ENCODE data around the gene GJC2.

Gene GJC2

DNA sequence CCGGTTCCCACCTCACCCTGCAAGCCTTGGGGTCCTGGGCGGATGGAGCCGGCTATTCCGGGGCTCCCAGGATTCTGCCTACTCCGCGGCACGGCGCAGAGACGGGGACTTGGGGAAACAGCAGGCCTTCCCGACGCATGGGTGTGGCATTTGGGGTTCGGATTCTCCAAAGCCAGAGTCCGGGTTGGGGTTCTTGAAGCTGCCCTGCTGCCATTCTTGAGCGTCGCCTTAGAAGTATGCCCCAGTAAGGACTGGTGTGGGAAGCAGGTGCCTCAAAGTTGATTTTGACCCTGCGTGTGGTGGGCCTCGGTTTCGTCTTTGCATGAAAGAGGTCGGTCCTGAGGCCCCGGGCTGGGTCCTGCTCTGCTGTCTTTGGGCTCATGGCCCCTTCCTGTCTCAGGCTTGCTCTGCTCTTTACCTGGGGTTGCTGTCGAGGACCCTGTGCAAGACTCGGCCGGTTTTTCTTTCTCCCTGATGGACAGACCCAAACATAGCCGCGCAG, 9.0 kb upstream of the GJC2 start:
- TF ChIP-seq, protein P1, sequence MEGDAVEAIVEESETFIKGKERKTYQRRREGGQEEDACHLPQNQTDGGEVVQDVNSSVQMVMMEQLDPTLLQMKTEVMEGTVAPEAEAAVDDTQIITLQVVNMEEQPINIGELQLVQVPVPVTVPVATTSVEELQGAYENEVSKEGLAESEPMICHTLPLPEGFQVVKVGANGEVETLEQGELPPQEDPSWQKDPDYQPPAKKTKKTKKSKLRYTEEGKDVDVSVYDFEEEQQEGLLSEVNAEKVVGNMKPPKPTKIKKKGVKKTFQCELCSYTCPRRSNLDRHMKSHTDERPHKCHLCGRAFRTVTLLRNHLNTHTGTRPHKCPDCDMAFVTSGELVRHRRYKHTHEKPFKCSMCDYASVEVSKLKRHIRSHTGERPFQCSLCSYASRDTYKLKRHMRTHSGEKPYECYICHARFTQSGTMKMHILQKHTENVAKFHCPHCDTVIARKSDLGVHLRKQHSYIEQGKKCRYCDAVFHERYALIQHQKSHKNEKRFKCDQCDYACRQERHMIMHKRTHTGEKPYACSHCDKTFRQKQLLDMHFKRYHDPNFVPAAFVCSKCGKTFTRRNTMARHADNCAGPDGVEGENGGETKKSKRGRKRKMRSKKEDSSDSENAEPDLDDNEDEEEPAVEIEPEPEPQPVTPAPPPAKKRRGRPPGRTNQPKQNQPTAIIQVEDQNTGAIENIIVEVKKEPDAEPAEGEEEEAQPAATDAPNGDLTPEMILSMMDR (conservative IDR thresholded peaks at IDR 0.05; ENCODE audit: low read length), result no peak
- TF ChIP-seq EZH2phosphoT487 (IDR thresholded peaks at IDR 0.05; ENCODE audit: borderline replicate concordance), result no peak
- Histone ChIP-seq H3K9ac (ENCODE audit: low read depth, low read length, poor library complexity, severe bottlenecking) (peak overlapping the region; percentile 93), H3K9me2 (replicated peaks; ENCODE audit: low read depth, low read length) (no peaks in the 10 kb centered on the region), H4K20me1 (ENCODE audit: insufficient read depth, low read length, poor library complexity, severe bottlenecking) (peaks cover 54% of the 10 kb centered on the region), H3K4me1 (ENCODE audit: insufficient read depth, low read length, poor library complexity, severe bottlenecking) (peaks cover 35% of the 10 kb centered on the region), H2AFZ (ENCODE audit: low read length) (no peak overlapping the region; the same call in 1 of the 2 replicates), H3K27me3 (ENCODE audit: insufficient read depth, low read length, poor library complexity, severe bottlenecking) (no peaks in the 10 kb centered on the region), H3K79me2 (ENCODE audit: insufficient read depth, low read length) (peaks cover 56% of the 10 kb centered on the region), H3K9me3 (ENCODE audit: insufficient read depth, low read depth, low read length) (no peaks in the 10 kb centered on the region), H3K4me3 (ENCODE audit: low read length, poor library complexity, severe bottlenecking) (peak overlapping the region; percentile 99), H3F3A (ENCODE audit: low read depth) (no peaks in the 10 kb centered on the region), H3K4me2 (ENCODE audit: low read depth, low read length, poor library complexity, severe bottlenecking) (peak overlapping the region; percentile 95), H3K36me3 (ENCODE audit: insufficient read depth, low read length) (no peaks in the 10 kb centered on the region; the same call in 1 of the 2 replicates)

DNA sequence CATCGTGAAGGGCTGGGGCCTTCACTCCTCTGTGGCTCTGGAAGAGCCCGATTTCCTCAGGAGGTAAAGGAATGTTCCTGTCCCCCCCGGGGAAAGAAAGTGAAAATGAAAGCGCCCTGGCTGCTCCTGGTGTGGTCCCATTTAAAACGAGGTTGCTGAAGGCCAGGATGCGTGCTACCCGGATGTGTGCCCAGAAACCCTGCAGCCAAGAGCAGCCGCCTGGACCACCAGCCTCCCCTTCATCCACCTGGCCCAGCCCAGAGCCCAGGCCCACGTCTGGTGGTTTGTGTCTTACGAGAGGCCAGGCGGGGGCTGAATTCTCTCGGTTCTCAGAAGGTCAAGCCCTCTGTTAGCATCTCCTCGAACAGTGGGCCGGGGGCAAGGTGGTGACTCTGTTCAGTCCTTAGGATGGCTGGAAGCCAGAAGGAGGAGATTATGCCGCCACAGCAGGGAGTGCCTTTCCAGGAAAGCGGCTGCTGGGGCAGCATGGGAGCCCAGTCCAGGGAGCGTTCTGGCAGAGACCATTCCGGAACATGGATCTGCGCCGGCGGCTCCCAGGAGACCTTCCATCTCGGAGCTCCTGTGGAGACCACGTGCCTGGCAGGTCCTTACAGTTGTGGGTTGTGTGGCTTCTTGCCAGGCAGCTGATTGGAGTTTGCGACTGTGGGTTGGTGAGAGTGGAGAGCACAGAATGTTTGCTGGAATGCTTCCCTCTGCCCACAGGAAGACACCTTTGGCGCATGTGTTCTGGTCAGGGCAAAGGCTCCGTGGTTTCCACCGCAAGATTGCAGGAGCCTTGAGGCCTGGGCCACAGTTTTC, 8.3 kb upstream of the GJC2 start:
- Histone ChIP-seq H3K9me3 (ENCODE audit: insufficient read depth, low read depth, low read length) (no peaks in the 10 kb centered on the region), H3K27me3 (ENCODE audit: insufficient read depth, low read length, poor library complexity, severe bottlenecking) (no peaks in the 10 kb centered on the region), H3K4me3 (ENCODE audit: low read length, poor library complexity, severe bottlenecking) (peak overlapping the region; percentile 99), H4K20me1 (ENCODE audit: insufficient read depth, low read length, poor library complexity, severe bottlenecking) (peaks cover 61% of the 10 kb centered on the region), H3F3A (ENCODE audit: low read depth) (no peaks in the 10 kb centered on the region), H2AFZ (ENCODE audit: low read length) (no peak overlapping the region), H3K9me2 (replicated peaks; ENCODE audit: low read depth, low read length) (no peaks in the 10 kb centered on the region), H3K4me1 (ENCODE audit: insufficient read depth, low read length, poor library complexity, severe bottlenecking) (peaks cover 35% of the 10 kb centered on the region), H3K4me2 (ENCODE audit: low read depth, low read length, poor library complexity, severe bottlenecking) (peak overlapping the region; percentile 95), H3K36me3 (ENCODE audit: insufficient read depth, low read length) (no peaks in the 10 kb centered on the region; the same call in 1 of the 2 replicates), H3K9ac (ENCODE audit: low read depth, low read length, poor library complexity, severe bottlenecking) (peak overlapping the region; percentile 93), H3K79me2 (ENCODE audit: insufficient read depth, low read length) (peaks cover 63% of the 10 kb centered on the region)
- no peak for TF ChIP-seq EZH2phosphoT487 (IDR thresholded peaks at IDR 0.05; ENCODE audit: borderline replicate concordance)
- TF ChIP-seq, protein P1 (conservative IDR thresholded peaks at IDR 0.05; ENCODE audit: low read length), result no peak

DNA sequence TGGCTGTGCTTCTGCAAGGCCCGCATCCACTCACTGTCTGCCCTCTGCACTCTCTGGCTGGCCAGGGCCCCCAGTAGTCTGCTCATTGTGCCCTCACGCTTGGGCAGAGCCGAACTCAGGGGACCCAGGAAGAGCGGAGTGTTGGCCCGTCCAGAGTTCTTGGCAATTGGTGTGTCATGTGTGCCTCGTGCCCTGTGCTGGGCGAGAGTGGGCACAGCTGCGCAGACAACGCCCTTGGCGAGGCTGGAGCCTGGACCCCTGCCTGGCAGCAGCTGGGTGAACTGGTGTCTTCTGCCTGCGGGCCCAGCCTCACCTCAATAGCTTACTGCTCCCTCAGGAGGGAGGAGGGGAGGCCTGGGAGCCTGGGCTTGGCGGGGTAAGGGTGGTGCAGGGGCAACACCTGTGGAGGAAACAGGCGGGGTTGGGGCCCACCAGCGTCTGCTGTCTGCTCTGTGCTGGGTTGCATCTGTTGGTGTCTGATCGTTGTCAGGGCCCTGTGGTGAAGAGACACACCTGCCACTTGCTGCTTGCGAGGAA, 7.5 kb upstream of the GJC2 start:
- Histone ChIP-seq H3K4me3 (ENCODE audit: low read length, poor library complexity, severe bottlenecking) (peak overlapping the region; percentile 99), H3K9ac (ENCODE audit: low read depth, low read length, poor library complexity, severe bottlenecking) (peak overlapping the region; percentile 93), H3K9me2 (replicated peaks; ENCODE audit: low read depth, low read length) (no peaks in the 10 kb centered on the region), H3K4me1 (ENCODE audit: insufficient read depth, low read length, poor library complexity, severe bottlenecking) (peaks cover 31% of the 10 kb centered on the region), H2AFZ (ENCODE audit: low read length) (no peak overlapping the region), H3F3A (ENCODE audit: low read depth) (no peaks in the 10 kb centered on the region), H3K4me2 (ENCODE audit: low read depth, low read length, poor library complexity, severe bottlenecking) (peak overlapping the region; percentile 95), H3K79me2 (ENCODE audit: insufficient read depth, low read length) (peaks cover 70% of the 10 kb centered on the region), H4K20me1 (ENCODE audit: insufficient read depth, low read length, poor library complexity, severe bottlenecking) (peaks cover 62% of the 10 kb centered on the region), H3K9me3 (ENCODE audit: insufficient read depth, low read depth, low read length) (no peaks in the 10 kb centered on the region), H3K36me3 (ENCODE audit: insufficient read depth, low read length) (no peaks in the 10 kb centered on the region; the same call in 1 of the 2 replicates), H3K27me3 (ENCODE audit: insufficient read depth, low read length, poor library complexity, severe bottlenecking) (no peaks in the 10 kb centered on the region)
- TF ChIP-seq, protein P1 (conservative IDR thresholded peaks at IDR 0.05; ENCODE audit: low read length), result no peak
- no peak for TF ChIP-seq EZH2phosphoT487 (IDR thresholded peaks at IDR 0.05; ENCODE audit: borderline replicate concordance)
